Stimulated activated naive B cell treated with anti-CD40 and anti-IgM and Interleukin-4, amounts not matched to agents 10 μg/mL and 1 μg/mL and 100 μg/mL, for 72 hours (primary cell): ENCODE results near the gene GTF2F1.
A peak's percentile ranks its signal among the peaks of the same experiment; 100 is the strongest.
"Not testable (repeated sequence)": the region's sequence is repeated elsewhere in the genome, so short reads cannot be mapped to it uniquely, and the experiment has no call there.

ENCODE experiments used
- ATAC-seq, 2 donors: fragments of 150-1000 bp; cut with Tn5 transposase; replicated peaks; 2 replicates each; pipeline ENCODE4 v1.10.0; 2021; ENCODE audit warnings: moderate library complexity in 1 of 2
- DNase-seq: peaks from one replicate; pipeline ENCODE4 v3.0.0; 2021
- H3K27ac Mint-ChIP-seq: one replicate; pipeline ENCODE4 v1.8.0; 2022; ENCODE audit warnings: mild to moderate bottlenecking, mixed read lengths
- H3K27me3 Mint-ChIP-seq, 2 donors: one replicate each; pipeline ENCODE4 v1.8.0; 2022; ENCODE audit warnings: mixed read lengths in 2 of 2
- H3K36me3 Mint-ChIP-seq, 2 donors: one replicate each; pipeline ENCODE4 v1.8.0; 2022; ENCODE audit warnings: mixed read lengths in 2 of 2, mild to moderate bottlenecking in 1 of 2
- H3K4me1 Mint-ChIP-seq, 2 donors: one replicate each; pipeline ENCODE4 v1.8.0; 2022; ENCODE audit warnings: mixed read lengths in 2 of 2, mild to moderate bottlenecking in 1 of 2
- H3K4me3 Mint-ChIP-seq, 2 donors: one replicate each; pipeline ENCODE4 v1.8.0; 2022; ENCODE audit warnings: mild to moderate bottlenecking in 2 of 2, mixed read lengths in 2 of 2, moderate library complexity in 1 of 2
- H3K9me3 Mint-ChIP-seq, 2 donors: one replicate each; pipeline ENCODE4 v1.8.0; 2022; ENCODE audit warnings: mixed read lengths in 2 of 2, mild to moderate bottlenecking in 1 of 2

The GTF2F1 gene, protein sequence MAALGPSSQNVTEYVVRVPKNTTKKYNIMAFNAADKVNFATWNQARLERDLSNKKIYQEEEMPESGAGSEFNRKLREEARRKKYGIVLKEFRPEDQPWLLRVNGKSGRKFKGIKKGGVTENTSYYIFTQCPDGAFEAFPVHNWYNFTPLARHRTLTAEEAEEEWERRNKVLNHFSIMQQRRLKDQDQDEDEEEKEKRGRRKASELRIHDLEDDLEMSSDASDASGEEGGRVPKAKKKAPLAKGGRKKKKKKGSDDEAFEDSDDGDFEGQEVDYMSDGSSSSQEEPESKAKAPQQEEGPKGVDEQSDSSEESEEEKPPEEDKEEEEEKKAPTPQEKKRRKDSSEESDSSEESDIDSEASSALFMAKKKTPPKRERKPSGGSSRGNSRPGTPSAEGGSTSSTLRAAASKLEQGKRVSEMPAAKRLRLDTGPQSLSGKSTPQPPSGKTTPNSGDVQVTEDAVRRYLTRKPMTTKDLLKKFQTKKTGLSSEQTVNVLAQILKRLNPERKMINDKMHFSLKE

GRCh38 chr19:6393074-6393982, at the start of gene GTF2F1:
GTF2F1 (minus strand) TSS chr19:6393164; CDS start chr19:6392995, 169 bp downstream.
- Mint-ChIP-seq H3K9me3 (peaks cover 0 to 4% of the 10 kb centered on the region in 2 donors), H3K27me3 (no peaks in the 10 kb centered on the region), H3K36me3 (peaks cover 14 to 25% of the 10 kb centered on the region in 2 donors), H3K27ac (peak within 1 kb of the TSS; percentile 97), H3K4me3 (peak within 1 kb of the TSS; percentile 88 to 96), H3K4me1 (peaks cover 19 to 30% of the 10 kb centered on the region in 2 donors)
- DNase-seq (peak; percentile 94), ATAC-seq (peak; percentile 89 to 90)

DNA sequence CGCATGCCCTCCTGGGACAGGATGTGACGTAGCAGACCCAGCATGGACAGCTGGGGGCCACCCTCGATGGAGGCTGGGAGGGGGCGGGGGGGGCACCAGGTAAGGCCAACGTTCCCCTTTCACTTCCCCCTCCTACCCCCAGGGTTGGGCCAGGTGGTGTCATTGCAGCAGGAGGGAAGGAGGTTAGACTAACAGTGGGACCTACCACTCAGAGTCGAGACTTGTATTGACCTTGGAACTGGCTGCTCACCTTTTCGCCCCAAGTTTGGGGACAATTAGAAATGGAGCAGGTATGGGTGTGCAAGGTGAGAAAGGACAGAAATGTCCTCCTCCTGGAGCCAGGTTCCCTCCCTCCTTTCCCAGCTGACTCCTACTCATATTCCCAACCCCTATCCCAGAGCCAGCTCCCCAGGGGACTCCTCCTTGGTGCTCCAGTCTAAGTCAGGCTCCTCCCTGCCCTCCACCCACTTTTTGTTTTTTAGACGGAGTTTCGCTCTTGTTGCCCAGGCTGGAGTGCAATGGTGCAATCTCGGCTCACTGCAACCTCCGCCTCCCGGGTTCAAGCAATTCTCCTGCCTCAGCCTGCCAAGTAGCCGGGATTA, 49.2 kb upstream of the GTF2F1 start:
- Mint-ChIP-seq H3K36me3 (peaks cover 9 to 26% of the 10 kb centered on the region in 2 donors), H3K4me1 (no peaks in the 10 kb centered on the region), H3K9me3 (no peaks in the 10 kb centered on the region), H3K27me3 (peaks cover 0 to 4% of the 10 kb centered on the region in 2 donors), H3K27ac (no peak overlapping the region), H3K4me3 (no peak overlapping the region)
- no peak for DNase-seq
- no peak for ATAC-seq

- no peak overlapping the region for H3K27ac Mint-ChIP-seq
- H3K4me3 Mint-ChIP-seq: no peak overlapping the region
Measured at GRCh38 chr19:6440905-6441304, 47.9 kb upstream of the GTF2F1 start.

GRCh38 chr19:6439743-6440142, 46.8 kb upstream of the GTF2F1 start:
- Mint-ChIP-seq H3K36me3 (peaks cover 0 to 8% of the 10 kb centered on the region in 2 donors), H3K9me3 (no peaks in the 10 kb centered on the region), H3K27ac (no peak overlapping the region), H3K27me3 (peaks cover 0 to 4% of the 10 kb centered on the region in 2 donors), H3K4me3 (no peak overlapping the region), H3K4me1 (no peaks in the 10 kb centered on the region)
- ATAC-seq (no peak), DNase-seq (no peak)

More at GRCh38 chr19:6440905-6441304, 47.9 kb upstream of the GTF2F1 start:
- Mint-ChIP-seq H3K27me3 (peaks cover 0 to 4% of the 10 kb centered on the region in 2 donors), H3K4me1 (no peaks in the 10 kb centered on the region), H3K36me3 (peaks cover 5 to 17% of the 10 kb centered on the region in 2 donors), H3K9me3 (no peaks in the 10 kb centered on the region)
- DNase-seq (no peak), ATAC-seq (no peak)

GRCh38 chr19:6433663-6434062, 40.7 kb upstream of the GTF2F1 start, which contains the start of gene SLC25A41:
SLC25A41 (minus strand) TSS chr19:6433763; CDS start chr19:6433693, 70 bp downstream.
- ATAC-seq: no peak
- H3K36me3 Mint-ChIP-seq: peaks cover 0 to 2% of the 10 kb centered on the region in 2 donors
- peaks cover 0 to 3% of the 10 kb centered on the region in 2 donors for H3K9me3 Mint-ChIP-seq
- H3K4me3 Mint-ChIP-seq: no peak within 1 kb of the TSS
- H3K4me1 Mint-ChIP-seq: peaks cover 0 to 7% of the 10 kb centered on the region in 2 donors
- no peak for DNase-seq
- H3K27ac Mint-ChIP-seq: no peak within 1 kb of the TSS
- peaks cover 0 to 4% of the 10 kb centered on the region in 2 donors for H3K27me3 Mint-ChIP-seq

GRCh38 chr19:6433165-6433564, 40.2 kb upstream of the GTF2F1 start:
- H3K27ac Mint-ChIP-seq: no peak overlapping the region
- ATAC-seq: no peak
- H3K27me3 Mint-ChIP-seq: peaks cover 0 to 2% of the 10 kb centered on the region in 2 donors
- DNase-seq: no peak
- H3K9me3 Mint-ChIP-seq: peaks cover 0 to 3% of the 10 kb centered on the region in 2 donors
- H3K36me3 Mint-ChIP-seq: peaks cover 0 to 2% of the 10 kb centered on the region in 2 donors
- no peak overlapping the region for H3K4me3 Mint-ChIP-seq
- peaks cover 0 to 7% of the 10 kb centered on the region in 2 donors for H3K4me1 Mint-ChIP-seq

DNA sequence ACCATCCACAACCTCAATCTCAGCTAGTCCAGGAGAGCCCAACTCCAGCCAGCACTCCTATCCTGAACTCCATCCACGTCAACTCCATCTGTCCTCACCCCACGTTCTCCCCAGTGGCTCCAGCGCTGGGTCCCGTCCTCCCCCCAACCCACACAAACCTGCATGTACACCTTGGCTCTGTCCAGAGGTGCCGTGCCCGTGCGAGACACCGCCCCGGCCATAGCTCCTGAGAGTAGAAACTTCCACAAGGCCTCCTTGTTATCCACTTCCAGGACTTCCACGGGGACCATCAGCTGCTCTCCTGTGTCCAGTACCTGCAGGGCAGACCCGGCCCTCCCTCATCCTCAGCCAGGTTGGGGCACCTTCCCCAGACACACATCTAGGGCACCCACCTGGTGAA, 38.9 kb upstream of the GTF2F1 start:
- Mint-ChIP-seq H3K4me1 (peaks cover 0 to 7% of the 10 kb centered on the region in 2 donors), H3K27me3 (no peaks in the 10 kb centered on the region), H3K27ac (no peak overlapping the region), H3K4me3 (no peak overlapping the region), H3K36me3 (peaks cover 0 to 2% of the 10 kb centered on the region in 2 donors), H3K9me3 (peaks cover 0 to 3% of the 10 kb centered on the region in 2 donors)
- ATAC-seq: no peak
- no peak for DNase-seq

- no peaks in the 10 kb centered on the region for H3K27me3 Mint-ChIP-seq
- H3K4me1 Mint-ChIP-seq: peaks cover 4 to 15% of the 10 kb centered on the region in 2 donors
- peaks cover 0 to 2% of the 10 kb centered on the region in 2 donors for H3K36me3 Mint-ChIP-seq
- no peak overlapping the region for H3K4me3 Mint-ChIP-seq
- DNase-seq (no peak), ATAC-seq (no peak)
- H3K27ac Mint-ChIP-seq: no peak overlapping the region
- peaks cover 0 to 5% of the 10 kb centered on the region in 2 donors for H3K9me3 Mint-ChIP-seq
Measured at GRCh38 chr19:6429419-6430221, 36.7 kb upstream of the GTF2F1 start.

DNA sequence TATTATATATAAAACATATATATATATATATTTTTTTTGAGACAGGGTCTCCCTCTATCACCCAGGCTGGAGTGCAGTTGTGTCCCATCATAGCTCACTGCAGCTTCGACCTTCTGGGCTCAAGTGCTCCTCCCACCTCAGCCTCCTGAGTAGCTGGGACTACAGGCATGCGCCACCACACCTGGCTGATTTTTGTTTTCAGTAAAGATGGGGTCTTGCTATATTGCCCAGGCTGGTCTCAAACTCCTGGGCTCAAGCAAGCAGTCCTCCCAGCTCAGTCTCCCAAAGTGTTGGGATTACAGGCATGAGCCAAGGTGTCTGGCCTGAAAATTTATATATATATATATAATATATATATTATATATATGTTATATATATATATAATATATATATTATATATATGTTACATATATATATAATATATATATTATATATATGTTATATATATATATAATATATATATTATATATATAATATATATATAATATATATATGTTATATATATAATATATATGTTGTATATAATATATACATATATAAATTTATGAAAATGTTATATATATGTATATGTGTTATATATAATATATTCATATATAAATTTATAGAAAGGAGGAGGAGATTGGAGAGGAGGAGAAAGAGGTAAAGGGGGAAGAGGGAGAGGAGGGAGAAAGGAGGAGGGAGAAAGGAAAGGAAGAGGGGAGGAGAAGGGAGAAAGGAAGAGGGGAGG, 35.9 kb upstream of the GTF2F1 start:
- peaks cover 4 to 16% of the 10 kb centered on the region in 2 donors for H3K4me1 Mint-ChIP-seq
- not testable (repeated sequence) for H3K4me3 Mint-ChIP-seq, H3K27ac Mint-ChIP-seq, DNase-seq, ATAC-seq, H3K9me3 Mint-ChIP-seq, H3K36me3 Mint-ChIP-seq, H3K27me3 Mint-ChIP-seq

GRCh38 chr19:6427131-6427530, 34.2 kb upstream of the GTF2F1 start:
- no peak overlapping the region for H3K27ac Mint-ChIP-seq

GRCh38 chr19:6425732-6426620, 33.0 kb upstream of the GTF2F1 start:
- Mint-ChIP-seq H3K9me3 (peaks cover 0 to 5% of the 10 kb centered on the region in 2 donors), H3K27ac (peak overlapping the region; percentile 76), H3K27me3 (no peaks in the 10 kb centered on the region), H3K4me3 (peak overlapping the region; percentile 77 to 88), H3K4me1 (peaks cover 20 to 45% of the 10 kb centered on the region in 2 donors), H3K36me3 (peaks cover 11 to 12% of the 10 kb centered on the region in 2 donors)
- DNase-seq: no peak
- ATAC-seq: no peak

More at GRCh38 chr19:6427131-6427530, 34.2 kb upstream of the GTF2F1 start:
- Mint-ChIP-seq H3K27me3 (no peaks in the 10 kb centered on the region), H3K36me3 (peaks cover 5 to 10% of the 10 kb centered on the region in 2 donors), H3K4me3 (no peak overlapping the region), H3K4me1 (peaks cover 16 to 34% of the 10 kb centered on the region in 2 donors), H3K9me3 (peaks cover 0 to 5% of the 10 kb centered on the region in 2 donors)
- ATAC-seq (no peak), DNase-seq (no peak)
